Activated T-helper 1 cell treated with anti-CD3 and anti-CD28 coated beads, Interleukin-12 subunit alpha, Interleukin-12 subunit beta, Interleukin-2, Interleukin-4 antibody, amounts not matched to agents 30 ng/mL and 10 ng/mL and 1 ng/mL, durations not matched to agents 14 hours and 24 hours and 36 hours (primary cell): ENCODE results near the gene NFASC. TPM values are rescaled to one million over a fixed set of nuclear protein-coding genes. Genes with fewer than 3 reads are reported as not detected.

Source experiments
- DNase-seq: peaks from one replicate; pipeline ENCODE4 v3.0.0; 2021; ENCODE audit warnings: low spot score
- H3K27ac Mint-ChIP-seq: one replicate; pipeline ENCODE4 v1.8.0; 2021; ENCODE audit warnings: mild to moderate bottlenecking, mixed read lengths
- H3K27me3 Mint-ChIP-seq: one replicate; pipeline ENCODE4 v1.8.0; 2022; ENCODE audit warnings: mild to moderate bottlenecking, moderate library complexity, mixed read lengths; ENCODE audit not compliant: insufficient read depth
- H3K36me3 Mint-ChIP-seq: one replicate; pipeline ENCODE4 v1.8.0; 2021; ENCODE audit warnings: low read depth, mixed read lengths
- H3K4me1 Mint-ChIP-seq: one replicate; pipeline ENCODE4 v1.8.0; 2021; ENCODE audit warnings: low read depth, mixed read lengths
- H3K4me3 Mint-ChIP-seq: one replicate; pipeline ENCODE4 v1.8.0; 2021; ENCODE audit warnings: mild to moderate bottlenecking, moderate library complexity, mixed read lengths
- H3K9me3 Mint-ChIP-seq: one replicate; pipeline ENCODE4 v1.8.0; 2021; ENCODE audit warnings: mixed read lengths
- intact Hi-C: fragments of 100-400 bp; cut with micrococcal nuclease; formaldehyde crosslinking; loops from one replicate; pipeline ENCODE4 v1.15.1; 2024
- total RNA-seq: library from RNA; stranded (reverse); gene quantifications from 2 replicates; pipeline ENCODE4 v1.2.3, GENCODE V29; 2022

Gene NFASC
- total RNA-seq, 1 donor from 2014 or later = 0.70 TPM

GRCh38 chr1:204904228-204904810 is 33.7 kb downstream of the NFASC start:
- H3K27ac Mint-ChIP-seq = no peak overlapping the region
- no peaks in the 10 kb centered on the region for H3K9me3 Mint-ChIP-seq
- intact Hi-C loops = no loop called here
- H3K4me3 Mint-ChIP-seq = no peak overlapping the region
- H3K36me3 Mint-ChIP-seq = no peaks in the 10 kb centered on the region
- no peak for DNase-seq
- H3K4me1 Mint-ChIP-seq = no peaks in the 10 kb centered on the region
- peaks cover 38% of the 10 kb centered on the region for H3K27me3 Mint-ChIP-seq

- Mint-ChIP-seq H3K27ac (no peak overlapping the region), H3K9me3 (peaks cover 2% of the 10 kb centered on the region)
- no peak for DNase-seq
Measured at GRCh38 chr1:204909109-204909508, 38.4 kb downstream of the NFASC start.

GRCh38 chr1:204915861-204916495 is 45.3 kb downstream of the NFASC start:
- no peak overlapping the region for H3K4me3 Mint-ChIP-seq
- intact Hi-C loops = no loop called here
- H3K27ac Mint-ChIP-seq = no peak overlapping the region
- peaks cover 7% of the 10 kb centered on the region for H3K9me3 Mint-ChIP-seq
- no peaks in the 10 kb centered on the region for H3K36me3 Mint-ChIP-seq
- no peaks in the 10 kb centered on the region for H3K4me1 Mint-ChIP-seq
- H3K27me3 Mint-ChIP-seq = peaks cover 7% of the 10 kb centered on the region
- no peak for DNase-seq

More at GRCh38 chr1:204909109-204909508, 38.4 kb downstream of the NFASC start:
- intact Hi-C loops = no loop called here
- Mint-ChIP-seq H3K36me3 (no peaks in the 10 kb centered on the region), H3K27me3 (peaks cover 22% of the 10 kb centered on the region), H3K4me3 (no peak overlapping the region), H3K4me1 (no peaks in the 10 kb centered on the region)

- peaks cover 9% of the 10 kb centered on the region for H3K27me3 Mint-ChIP-seq
- intact Hi-C loops = no loop called here
- H3K4me3 Mint-ChIP-seq = no peak overlapping the region
Measured at GRCh38 chr1:204917802-204918201, 47.1 kb downstream of the NFASC start.

GRCh38 chr1:204920511-204920910 is 49.8 kb downstream of the NFASC start:
- no peaks in the 10 kb centered on the region for H3K36me3 Mint-ChIP-seq

More at GRCh38 chr1:204917802-204918201, 47.1 kb downstream of the NFASC start:
- no peak overlapping the region for H3K27ac Mint-ChIP-seq
- H3K9me3 Mint-ChIP-seq = peaks cover 7% of the 10 kb centered on the region
- H3K36me3 Mint-ChIP-seq = no peaks in the 10 kb centered on the region
- no peak for DNase-seq
- no peaks in the 10 kb centered on the region for H3K4me1 Mint-ChIP-seq

GRCh38 chr1:204920967-204921366 is 50.3 kb downstream of the NFASC start:
- Mint-ChIP-seq H3K9me3 (no peaks in the 10 kb centered on the region), H3K27me3 (peaks cover 19% of the 10 kb centered on the region), H3K4me1 (no peaks in the 10 kb centered on the region), H3K36me3 (no peaks in the 10 kb centered on the region), H3K4me3 (no peak overlapping the region), H3K27ac (no peak overlapping the region)
- no peak for DNase-seq
- intact Hi-C loops = no loop called here

More at GRCh38 chr1:204920511-204920910, 49.8 kb downstream of the NFASC start:
- no peaks in the 10 kb centered on the region for H3K4me1 Mint-ChIP-seq
- no peak overlapping the region for H3K4me3 Mint-ChIP-seq
- intact Hi-C loops = no loop called here
- H3K9me3 Mint-ChIP-seq = no peaks in the 10 kb centered on the region
- H3K27me3 Mint-ChIP-seq = peaks cover 14% of the 10 kb centered on the region
- DNase-seq = no peak
- no peak overlapping the region for H3K27ac Mint-ChIP-seq

- Mint-ChIP-seq H3K27me3 (peaks cover 19% of the 10 kb centered on the region), H3K36me3 (no peaks in the 10 kb centered on the region), H3K4me3 (no peak overlapping the region), H3K9me3 (no peaks in the 10 kb centered on the region), H3K4me1 (no peaks in the 10 kb centered on the region), H3K27ac (no peak overlapping the region)
- intact Hi-C loops = no loop called here
- no peak for DNase-seq
Measured at GRCh38 chr1:204921855-204922516, 51.3 kb downstream of the NFASC start.

GRCh38 chr1:204923201-204923600 is 52.5 kb downstream of the NFASC start:
- Mint-ChIP-seq H3K9me3 (no peaks in the 10 kb centered on the region), H3K4me3 (no peak overlapping the region), H3K27me3 (peaks cover 21% of the 10 kb centered on the region), H3K4me1 (no peaks in the 10 kb centered on the region), H3K36me3 (no peaks in the 10 kb centered on the region), H3K27ac (no peak overlapping the region)
- intact Hi-C loops = no loop called here
- DNase-seq = no peak

- no peak overlapping the region for H3K4me3 Mint-ChIP-seq
- intact Hi-C loops = no loop called here
- H3K4me1 Mint-ChIP-seq = no peaks in the 10 kb centered on the region
- no peaks in the 10 kb centered on the region for H3K9me3 Mint-ChIP-seq
- H3K27ac Mint-ChIP-seq = no peak overlapping the region
- H3K36me3 Mint-ChIP-seq = no peaks in the 10 kb centered on the region
- DNase-seq = no peak
- H3K27me3 Mint-ChIP-seq = peaks cover 23% of the 10 kb centered on the region
Measured at GRCh38 chr1:204923626-204924012, 53.0 kb downstream of the NFASC start.

- no peak overlapping the region for H3K27ac Mint-ChIP-seq
- no peaks in the 10 kb centered on the region for H3K36me3 Mint-ChIP-seq
- peaks cover 23% of the 10 kb centered on the region for H3K27me3 Mint-ChIP-seq
- DNase-seq = no peak
- H3K4me1 Mint-ChIP-seq = no peaks in the 10 kb centered on the region
- intact Hi-C loops = no loop called here
- H3K9me3 Mint-ChIP-seq = no peaks in the 10 kb centered on the region
- H3K4me3 Mint-ChIP-seq = no peak overlapping the region
Measured at GRCh38 chr1:204924013-204924759, 53.5 kb downstream of the NFASC start.

- no peak for DNase-seq
- intact Hi-C loops = no loop called here
- Mint-ChIP-seq H3K4me1 (no peaks in the 10 kb centered on the region), H3K9me3 (no peaks in the 10 kb centered on the region), H3K27me3 (peaks cover 22% of the 10 kb centered on the region), H3K36me3 (no peaks in the 10 kb centered on the region), H3K4me3 (no peak overlapping the region), H3K27ac (no peak overlapping the region)
Measured at GRCh38 chr1:204925701-204926100, 55.0 kb downstream of the NFASC start.

- intact Hi-C loops = no loop called here
- peaks cover 17% of the 10 kb centered on the region for H3K27me3 Mint-ChIP-seq
- H3K4me3 Mint-ChIP-seq = no peak overlapping the region
- no peaks in the 10 kb centered on the region for H3K4me1 Mint-ChIP-seq
- DNase-seq = no peak
- no peaks in the 10 kb centered on the region for H3K36me3 Mint-ChIP-seq
- H3K27ac Mint-ChIP-seq = no peak overlapping the region
- no peaks in the 10 kb centered on the region for H3K9me3 Mint-ChIP-seq
Measured at GRCh38 chr1:204927673-204928641, 57.3 kb downstream of the NFASC start.
